Natural killer cell treated with Interleukin-12 subunit alpha and Interleukin-12 subunit beta and Interleukin-15 and Interleukin-18, amount 100 ng/mL, for 72 hours (primary cell): Measurements from ENCODE around the gene ANKRD39. TPM values are rescaled to one million over a fixed set of nuclear protein-coding genes. Genes with fewer than 3 reads are reported as not detected.
A peak's percentile ranks its signal among the peaks of the same experiment; 100 is the strongest.
"Not testable (repeated sequence)": the region's sequence is repeated elsewhere in the genome, so short reads cannot be mapped to it uniquely, and the experiment has no call there.

Source experiments
- ATAC-seq, 2 donors: fragments of 150-1000 bp; cut with Tn5 transposase in 1 of 2; sonication (Bioruptor Pico), chemical (Tn5 transposase) in 1 of 2; 2 replicates each; pipeline ENCODE4 v1.10.0; 2021
- DNase-seq: peaks from one replicate; pipeline ENCODE4 v3.0.0; 2022; ENCODE audit warnings: low spot score
- H3K27ac Mint-ChIP-seq, 2 donors: 1 replicate in 1 of 2; 2 replicates in 1 of 2; pipeline ENCODE4 v1.8.0; 2022; ENCODE audit warnings: mixed read lengths in 2 of 2, mild to moderate bottlenecking in 1 of 2, moderate library complexity in 1 of 2
- H3K27me3 Mint-ChIP-seq, 2 donors: 1 replicate in 1 of 2; 2 replicates in 1 of 2; pipeline ENCODE4 v1.8.0; 2022; ENCODE audit warnings: mixed read lengths in 2 of 2
- H3K36me3 Mint-ChIP-seq: one replicate; pipeline ENCODE4 v1.8.0; 2022; ENCODE audit warnings: mixed read lengths
- H3K4me1 Mint-ChIP-seq, 2 donors: 1 replicate in 1 of 2; 2 replicates in 1 of 2; pipeline ENCODE4 v1.8.0; 2022; ENCODE audit warnings: low read depth in 2 of 2, mixed read lengths in 2 of 2, mild to moderate bottlenecking in 1 of 2
- H3K4me3 Mint-ChIP-seq: one replicate; pipeline ENCODE4 v1.8.0; 2022; ENCODE audit warnings: mixed read lengths
- H3K9me3 Mint-ChIP-seq: 2 replicates; pipeline ENCODE4 v1.8.0; 2022; ENCODE audit warnings: mixed read lengths
- total RNA-seq, 2 donors: library from RNA; stranded (reverse); gene quantifications; one replicate each; pipeline ENCODE4 v1.2.3, GENCODE V29; 2022

The ANKRD39 gene
- total RNA-seq, 2 donors from 2014 or later: 27.8 to 41.7 TPM

- Mint-ChIP-seq H3K9me3 (no peaks in the 10 kb centered on the region), H3K4me3 (peak overlapping the region; percentile 85), H3K36me3 (peaks cover 4% of the 10 kb centered on the region), H3K4me1 (peaks cover 46 to 49% of the 10 kb centered on the region in 2 donors), H3K27ac (peak overlapping the region in 1 of 2 donors; percentile 41), H3K27me3 (no peaks in the 10 kb centered on the region)
- no peak for DNase-seq
- ATAC-seq: no peak
Measured at GRCh38 chr2:96816836-96817702, 40.7 kb downstream of the ANKRD39 start.

GRCh38 chr2:96816127-96816835 lies 41.5 kb downstream of the ANKRD39 start, which contains the start of gene CNNM3:
CNNM3 (plus strand) TSS chr2:96816268; CDS start chr2:96816278, 10 bp downstream.
- H3K9me3 Mint-ChIP-seq: no peaks in the 10 kb centered on the region
- peaks cover 44 to 46% of the 10 kb centered on the region in 2 donors for H3K4me1 Mint-ChIP-seq
- H3K27ac Mint-ChIP-seq: peak within 1 kb of the TSS; percentile 33 to 73
- peak; percentile 96 for ATAC-seq
- DNase-seq: peak; percentile 99
- peaks cover 4% of the 10 kb centered on the region for H3K36me3 Mint-ChIP-seq
- H3K27me3 Mint-ChIP-seq: no peaks in the 10 kb centered on the region
- peak within 1 kb of the TSS; percentile 90 for H3K4me3 Mint-ChIP-seq

GRCh38 chr2:96815326-96816126 lies 42.3 kb downstream of the ANKRD39 start:
- ATAC-seq (no peak), DNase-seq (no peak)
- peak overlapping the region; percentile 33 to 73 for H3K27ac Mint-ChIP-seq
- peak overlapping the region; percentile 90 for H3K4me3 Mint-ChIP-seq
- no peaks in the 10 kb centered on the region for H3K27me3 Mint-ChIP-seq
- peaks cover 4% of the 10 kb centered on the region for H3K36me3 Mint-ChIP-seq
- peaks cover 39 to 40% of the 10 kb centered on the region in 2 donors for H3K4me1 Mint-ChIP-seq
- no peaks in the 10 kb centered on the region for H3K9me3 Mint-ChIP-seq

- H3K4me1 Mint-ChIP-seq: peaks cover 21 to 23% of the 10 kb centered on the region in 2 donors
- no peak overlapping the region for H3K4me3 Mint-ChIP-seq
- H3K36me3 Mint-ChIP-seq: peaks cover 4% of the 10 kb centered on the region
- no peak for DNase-seq
- H3K9me3 Mint-ChIP-seq: no peaks in the 10 kb centered on the region
- H3K27ac Mint-ChIP-seq: no peak overlapping the region
- ATAC-seq: no peak
- no peaks in the 10 kb centered on the region for H3K27me3 Mint-ChIP-seq
Measured at GRCh38 chr2:96813656-96814055, 44.2 kb downstream of the ANKRD39 start.

GRCh38 chr2:96811917-96812316 lies 45.9 kb downstream of the ANKRD39 start:
- no peak for ATAC-seq
- Mint-ChIP-seq H3K4me3 (no peak overlapping the region), H3K9me3 (no peaks in the 10 kb centered on the region), H3K27me3 (no peaks in the 10 kb centered on the region), H3K27ac (no peak overlapping the region), H3K4me1 (peaks cover 8 to 13% of the 10 kb centered on the region in 2 donors), H3K36me3 (no peaks in the 10 kb centered on the region)
- no peak for DNase-seq

DNA sequence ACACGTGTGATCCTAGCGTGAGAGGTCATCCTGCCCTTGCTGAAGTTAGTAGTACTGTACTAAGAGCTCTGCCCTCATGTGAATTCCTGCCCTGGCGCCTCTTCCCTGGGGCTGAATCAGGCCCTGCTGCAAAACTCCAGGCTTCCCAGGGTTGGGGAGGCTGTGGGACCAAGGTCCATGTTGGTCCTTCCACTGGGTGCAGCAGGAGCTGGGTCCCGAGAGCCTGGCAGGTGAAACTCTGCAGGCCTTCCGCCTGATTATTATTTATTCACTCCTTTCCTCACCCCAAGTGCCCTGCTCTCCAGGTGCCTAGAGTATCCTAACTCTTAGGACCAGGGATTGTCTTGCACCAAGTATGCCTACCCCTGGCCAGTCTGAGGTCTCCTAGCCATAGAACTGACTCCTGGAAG lies 47.0 kb downstream of the ANKRD39 start:
- no peaks in the 10 kb centered on the region for H3K9me3 Mint-ChIP-seq
- ATAC-seq (no peak), DNase-seq (no peak)
- no peaks in the 10 kb centered on the region for H3K27me3 Mint-ChIP-seq
- no peak overlapping the region for H3K27ac Mint-ChIP-seq
- H3K4me3 Mint-ChIP-seq: no peak overlapping the region
- peaks cover 16 to 21% of the 10 kb centered on the region in 2 donors for H3K4me1 Mint-ChIP-seq
- H3K36me3 Mint-ChIP-seq: no peaks in the 10 kb centered on the region

- H3K27me3 Mint-ChIP-seq: no peaks in the 10 kb centered on the region
- H3K4me3 Mint-ChIP-seq: no peak overlapping the region
- peaks cover 12 to 17% of the 10 kb centered on the region in 2 donors for H3K4me1 Mint-ChIP-seq
- DNase-seq (no peak), ATAC-seq (no peak)
- no peak overlapping the region for H3K27ac Mint-ChIP-seq
- H3K9me3 Mint-ChIP-seq: no peaks in the 10 kb centered on the region
- no peaks in the 10 kb centered on the region for H3K36me3 Mint-ChIP-seq
Measured at GRCh38 chr2:96809951-96810782, 47.6 kb downstream of the ANKRD39 start.

GRCh38 chr2:96809216-96809882 lies 48.5 kb downstream of the ANKRD39 start:
- DNase-seq (no peak), ATAC-seq (no peak)
- Mint-ChIP-seq H3K9me3 (no peaks in the 10 kb centered on the region), H3K27ac (no peak overlapping the region), H3K4me1 (peaks cover 8 to 13% of the 10 kb centered on the region in 2 donors), H3K36me3 (no peaks in the 10 kb centered on the region), H3K27me3 (no peaks in the 10 kb centered on the region), H3K4me3 (no peak overlapping the region)

DNA sequence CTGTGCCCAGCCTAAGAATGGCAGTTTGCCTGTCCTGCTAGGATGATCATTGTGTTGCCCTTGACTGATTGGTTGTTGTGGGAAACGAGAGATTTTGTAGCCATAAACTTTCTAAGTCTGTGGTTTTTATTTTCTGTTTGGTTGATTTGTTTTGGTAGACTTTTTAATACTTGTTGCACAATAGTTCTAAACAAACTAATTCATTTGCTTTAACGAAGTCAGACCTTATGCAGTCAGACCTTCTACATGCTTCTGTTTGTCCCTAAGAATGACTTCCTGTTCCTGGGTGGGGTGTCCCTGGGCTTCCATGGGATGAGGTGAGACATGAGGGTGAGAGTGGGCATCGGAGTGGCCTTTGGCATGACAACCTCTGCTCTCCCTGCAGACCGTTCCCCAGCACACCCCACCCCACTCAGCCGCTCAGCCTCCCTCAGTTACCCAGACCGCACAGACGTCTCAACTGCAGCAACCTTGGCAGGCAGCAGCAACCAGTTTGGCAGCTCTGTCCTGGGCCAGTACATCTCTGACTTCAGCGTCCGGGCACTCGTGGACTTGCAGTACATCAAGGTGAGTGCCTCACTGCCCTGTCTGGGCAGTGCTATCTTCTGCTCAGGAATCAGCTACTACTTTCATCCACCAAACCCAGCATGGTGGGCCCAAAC lies 49.5 kb downstream of the ANKRD39 start:
- H3K9me3 Mint-ChIP-seq: no peaks in the 10 kb centered on the region
- H3K27ac Mint-ChIP-seq: no peak overlapping the region
- H3K4me1 Mint-ChIP-seq: peaks cover 8 to 13% of the 10 kb centered on the region in 2 donors
- ATAC-seq (no peak), DNase-seq (no peak)
- H3K27me3 Mint-ChIP-seq: no peaks in the 10 kb centered on the region
- no peak overlapping the region for H3K4me3 Mint-ChIP-seq
- H3K36me3 Mint-ChIP-seq: no peaks in the 10 kb centered on the region

- no peak for ATAC-seq
- peaks cover 8 to 9% of the 10 kb centered on the region in 2 donors for H3K4me1 Mint-ChIP-seq
- H3K27me3 Mint-ChIP-seq: no peaks in the 10 kb centered on the region
- peak overlapping the region; percentile 78 for H3K4me3 Mint-ChIP-seq
- DNase-seq: no peak
- H3K27ac Mint-ChIP-seq: peak overlapping the region; percentile 83 to 96
- H3K9me3 Mint-ChIP-seq: no peaks in the 10 kb centered on the region
- no peaks in the 10 kb centered on the region for H3K36me3 Mint-ChIP-seq
Measured at GRCh38 chr2:96807127-96807471, 50.7 kb downstream of the ANKRD39 start.

GRCh38 chr2:96806468-96807126 lies 51.2 kb downstream of the ANKRD39 start:
- peak overlapping the region; percentile 78 for H3K4me3 Mint-ChIP-seq
- DNase-seq (no peak), ATAC-seq (peak; percentile 71 to 76)
- H3K36me3 Mint-ChIP-seq: no peaks in the 10 kb centered on the region
- H3K9me3 Mint-ChIP-seq: no peaks in the 10 kb centered on the region
- no peaks in the 10 kb centered on the region for H3K27me3 Mint-ChIP-seq
- H3K4me1 Mint-ChIP-seq: peaks cover 8 to 9% of the 10 kb centered on the region in 2 donors
- H3K27ac Mint-ChIP-seq: peak overlapping the region; percentile 83 to 96

GRCh38 chr2:96805946-96806345 lies 51.9 kb downstream of the ANKRD39 start:
- ATAC-seq, H3K36me3 Mint-ChIP-seq, H3K9me3 Mint-ChIP-seq, H3K27me3 Mint-ChIP-seq, DNase-seq, H3K4me1 Mint-ChIP-seq: not testable (repeated sequence)
- H3K27ac Mint-ChIP-seq: peak overlapping the region; percentile 83 to 96
- H3K4me3 Mint-ChIP-seq: peak overlapping the region; percentile 78
